NCI-H2196 treated with DMSO at 0.1 percent for 48 hours (cell line): ENCODE data around the gene GABRB1.
"Not testable (repeated sequence)": the region's sequence is repeated elsewhere in the genome, so short reads cannot be mapped to it uniquely, and the experiment has no call there.

Source experiments
- DNase-seq: peaks from one replicate; lab custom pipeline; 2025; ENCODE audit not compliant: unreplicated experiment; lab: John Stamatoyannopoulos, UW

Gene GABRB1

GRCh38 chr4:47278631-47279030, 247.3 kb downstream of the GABRB1 start:
- no peak for DNase-seq

DNA sequence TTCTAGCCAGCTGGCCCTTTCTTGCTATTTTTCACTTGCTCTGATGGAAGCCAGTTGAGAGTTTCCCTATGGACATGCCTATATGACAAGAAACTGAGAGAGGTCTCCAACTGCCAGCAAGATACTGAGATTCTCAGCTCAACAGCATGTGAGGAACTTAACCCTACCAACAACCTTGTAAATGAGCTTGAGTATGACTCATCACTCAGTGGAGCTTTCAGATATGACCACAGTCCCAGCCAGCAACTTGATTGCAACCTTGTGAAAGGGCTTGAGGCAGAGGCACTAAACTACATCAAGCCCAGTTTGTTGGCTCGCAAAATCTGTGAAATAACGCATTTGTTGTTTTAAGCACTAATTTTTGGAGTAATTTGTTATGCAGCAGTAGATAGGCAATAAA, 256.4 kb downstream of the GABRB1 start:
- no peak for DNase-seq

- no peak for DNase-seq
Observed at GRCh38 chr4:47289805-47290204, 258.4 kb downstream of the GABRB1 start.

DNA sequence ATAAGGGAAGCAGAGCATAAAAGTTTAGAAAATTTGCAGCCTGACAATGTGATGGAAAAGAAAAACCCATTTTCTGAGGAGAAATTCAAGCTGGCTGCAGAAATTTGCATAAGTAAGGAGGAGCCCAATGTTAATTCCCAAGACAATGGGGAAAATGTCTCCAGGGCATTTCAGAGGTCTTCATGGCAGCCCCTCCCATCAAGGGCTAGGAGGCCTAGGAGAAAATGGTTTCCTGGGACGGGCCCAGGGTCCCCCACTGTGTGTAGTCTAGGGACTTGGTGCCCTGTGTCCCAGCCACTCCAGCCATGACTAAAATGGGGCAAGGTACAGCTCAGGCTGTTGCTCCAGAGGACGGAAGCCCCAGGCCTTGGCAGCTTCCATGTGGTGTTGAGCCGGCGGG, 259.5 kb downstream of the GABRB1 start:
- not testable (repeated sequence) for DNase-seq

DNA sequence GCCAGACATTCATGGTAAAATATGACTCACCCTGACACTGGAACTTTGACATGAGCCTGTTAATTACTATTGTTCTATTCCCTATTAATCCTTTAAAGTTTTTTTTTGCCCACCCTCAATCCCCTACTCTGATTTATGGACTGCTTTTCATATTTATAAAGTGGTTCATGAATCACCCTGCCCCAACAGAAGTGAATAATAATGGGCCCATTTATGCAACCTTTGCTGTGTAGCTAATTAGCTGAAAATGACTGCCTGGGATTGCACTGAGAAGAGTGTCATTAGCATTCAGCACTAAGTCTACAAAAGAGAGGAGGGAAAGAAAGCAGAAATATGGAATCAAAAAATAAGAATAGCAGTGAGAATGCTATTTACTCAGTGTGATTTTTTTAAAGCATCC, 277.8 kb downstream of the GABRB1 start:
- DNase-seq, result no peak

DNA sequence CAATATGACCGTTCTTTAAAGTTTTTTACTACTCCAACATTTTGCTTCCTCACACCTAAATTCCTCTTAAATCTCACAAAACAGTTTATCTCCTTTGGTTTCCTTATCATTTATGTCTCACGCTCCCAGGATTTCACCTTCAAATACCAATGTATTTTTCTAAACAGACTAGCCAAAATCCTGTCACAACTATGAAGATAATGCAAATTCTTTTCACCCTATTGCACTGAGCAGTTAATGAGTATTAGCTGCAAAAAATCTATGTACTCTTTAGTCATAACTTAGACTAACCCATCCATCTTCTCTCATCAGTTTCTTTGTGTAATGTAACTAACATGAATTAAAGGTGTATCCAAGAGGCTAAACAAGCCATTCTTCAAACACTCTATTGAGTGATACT, 280.8 kb downstream of the GABRB1 start:
- no peak for DNase-seq

GRCh38 chr4:47313384-47313783, 282.0 kb downstream of the GABRB1 start:
- DNase-seq, result no peak

- DNase-seq, result no peak
Observed at GRCh38 chr4:47315346-47315745, 284.0 kb downstream of the GABRB1 start.

GRCh38 chr4:47326025-47326424, 294.7 kb downstream of the GABRB1 start:
- no peak for DNase-seq

GRCh38 chr4:47330866-47331265, 299.5 kb downstream of the GABRB1 start:
- no peak for DNase-seq

DNA sequence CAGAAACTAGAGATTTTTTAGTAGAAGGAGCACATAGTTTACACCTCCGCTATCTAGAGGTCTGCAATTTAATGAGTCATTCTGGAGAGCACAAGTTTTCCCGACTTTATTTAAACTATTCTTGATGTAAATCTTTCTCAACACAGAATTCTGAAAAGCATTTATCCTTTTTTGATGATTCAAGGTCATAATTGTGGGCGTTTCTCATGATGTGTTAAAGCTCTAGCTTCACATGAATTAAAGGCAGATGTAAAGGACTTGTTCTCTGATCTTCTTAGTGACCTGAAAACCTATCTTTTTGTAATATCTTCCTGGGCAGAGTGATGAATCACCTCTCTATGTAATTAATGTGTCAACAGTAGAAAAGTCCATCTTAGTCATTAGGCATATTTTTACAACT, 303.3 kb downstream of the GABRB1 start:
- DNase-seq, result no peak

- DNase-seq, result no peak
Observed at GRCh38 chr4:47337893-47338292, 306.5 kb downstream of the GABRB1 start.

- DNase-seq, result no peak
Observed at GRCh38 chr4:47340914-47341313, 309.5 kb downstream of the GABRB1 start.

DNA sequence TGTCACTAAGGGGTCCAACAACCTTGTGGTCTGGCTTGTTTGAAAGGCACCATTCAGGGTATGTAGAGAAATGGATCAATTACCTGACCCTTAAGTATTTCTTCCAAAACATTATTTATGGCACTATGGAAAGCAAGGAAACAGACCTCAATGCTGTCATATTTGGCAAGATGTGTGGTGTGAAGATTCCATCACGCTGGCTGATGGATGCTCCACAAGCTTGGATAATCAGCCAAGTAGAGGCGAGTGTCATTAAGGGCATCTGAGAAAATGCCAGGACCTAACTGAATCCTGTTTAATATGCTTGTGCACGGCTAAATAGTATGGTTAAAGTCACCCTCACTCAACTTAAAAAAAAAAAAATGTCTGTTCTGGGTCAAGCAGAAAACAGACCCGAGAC, 311.4 kb downstream of the GABRB1 start:
- no peak for DNase-seq

GRCh38 chr4:47349326-47349725, 318.0 kb downstream of the GABRB1 start:
- no peak for DNase-seq

GRCh38 chr4:47355568-47355967, 324.2 kb downstream of the GABRB1 start:
- no peak for DNase-seq

- DNase-seq, result no peak
Observed at GRCh38 chr4:47359891-47360290, 328.5 kb downstream of the GABRB1 start.

GRCh38 chr4:47367761-47368160, 336.4 kb downstream of the GABRB1 start:
- no peak for DNase-seq

DNA sequence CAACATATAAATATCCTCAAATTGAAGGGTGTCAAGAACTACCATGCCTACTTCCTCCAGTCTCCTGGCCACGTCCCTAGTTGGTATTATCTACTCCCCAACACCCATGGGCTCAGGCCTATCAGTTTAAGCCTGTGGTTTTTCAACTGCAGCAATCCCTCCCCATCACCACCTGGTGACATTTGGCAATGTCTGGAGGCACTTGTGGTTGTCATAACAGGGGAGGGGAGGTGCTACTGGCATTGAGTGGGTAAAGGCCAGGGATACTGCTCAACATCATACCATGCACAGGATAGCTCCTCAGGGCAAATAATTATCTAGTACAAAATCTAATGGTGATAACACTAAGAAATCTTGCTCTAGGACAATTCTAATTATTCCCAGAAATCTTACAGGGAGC, 336.8 kb downstream of the GABRB1 start:
- DNase-seq, result no peak

- DNase-seq, result no peak
Observed at GRCh38 chr4:47372561-47372960, 341.2 kb downstream of the GABRB1 start.

DNA sequence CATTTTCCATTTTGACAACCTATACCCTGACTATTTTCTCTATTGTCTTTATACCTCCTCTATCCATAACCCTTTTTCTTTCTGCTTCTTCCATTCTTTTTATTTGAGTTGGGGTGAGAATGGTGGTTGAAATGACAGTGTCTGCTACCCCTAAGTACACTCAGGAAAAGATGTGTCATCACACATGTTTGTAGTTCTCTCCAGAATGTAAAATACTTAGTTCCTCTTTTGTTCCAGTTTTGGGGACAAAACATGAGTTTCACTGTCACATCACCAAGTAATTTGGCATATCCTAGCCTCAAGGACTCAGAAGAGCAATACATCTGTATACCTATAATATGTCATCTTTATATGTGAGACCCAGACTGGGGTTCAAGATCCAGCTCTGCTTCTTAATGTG, 341.8 kb downstream of the GABRB1 start:
- DNase-seq, result no peak

- DNase-seq, result no peak
Observed at GRCh38 chr4:47373709-47374108, 342.3 kb downstream of the GABRB1 start.

DNA sequence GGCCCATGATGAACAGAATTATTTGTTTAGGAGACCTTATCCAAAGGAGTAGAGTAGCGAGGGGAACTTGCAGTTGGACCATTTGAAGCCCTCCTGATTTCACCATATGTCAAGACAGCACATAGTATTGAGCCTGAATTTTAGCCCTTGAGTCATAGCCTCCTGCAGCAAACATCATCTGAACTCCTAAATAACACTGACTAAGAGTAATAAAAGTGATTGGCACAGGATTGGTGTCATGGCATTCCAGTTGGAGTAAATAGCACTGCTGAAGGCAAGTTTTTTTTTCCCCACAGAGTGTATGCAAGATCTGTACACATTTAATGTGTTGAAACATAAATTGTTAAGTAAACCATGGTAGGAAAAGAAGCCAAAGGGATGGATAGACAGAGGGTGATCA, 343.1 kb downstream of the GABRB1 start:
- no peak for DNase-seq

GRCh38 chr4:47378021-47378530, 346.7 kb downstream of the GABRB1 start:
- DNase-seq, result not testable (repeated sequence)
